ENCODE results near the gene SLC9A8.
A peak's percentile ranks its signal among the peaks of the same experiment; 100 is the strongest.

Gene SLC9A8

DNA sequence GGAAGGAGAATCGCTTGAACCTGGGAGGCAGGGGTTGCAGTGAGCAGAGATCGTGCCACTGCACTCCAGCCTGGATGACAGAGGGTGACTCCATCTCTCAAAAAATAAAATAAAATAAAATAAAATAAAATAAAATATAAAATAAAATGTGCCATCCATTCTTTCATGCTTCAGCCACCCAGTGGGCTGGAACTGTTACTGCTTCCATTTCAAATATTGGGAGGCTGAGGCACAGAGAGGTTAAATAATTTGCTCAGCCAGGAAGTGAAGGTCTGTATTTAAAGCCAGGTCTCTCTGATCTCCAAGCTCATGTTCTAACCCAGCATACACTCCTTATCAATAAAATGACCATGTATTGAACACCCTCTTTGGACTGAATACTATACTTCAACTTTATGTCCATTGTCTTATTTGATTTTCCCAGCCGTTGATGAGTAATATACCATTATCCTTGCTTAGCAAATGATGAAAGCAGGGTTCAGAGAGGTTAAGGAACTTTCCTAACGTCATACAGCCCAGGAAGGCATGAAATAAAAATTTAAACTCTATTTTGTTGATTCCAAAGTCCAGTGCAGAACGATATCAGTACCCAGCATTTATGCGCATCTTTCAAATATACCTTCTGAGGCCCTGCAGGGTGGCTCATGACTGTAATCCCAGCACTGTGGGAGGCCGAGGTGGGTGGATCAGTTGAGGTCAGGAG lies 25.8 kb upstream of the SLC9A8 start:
- TF ChIP-seq, protein P1, sequence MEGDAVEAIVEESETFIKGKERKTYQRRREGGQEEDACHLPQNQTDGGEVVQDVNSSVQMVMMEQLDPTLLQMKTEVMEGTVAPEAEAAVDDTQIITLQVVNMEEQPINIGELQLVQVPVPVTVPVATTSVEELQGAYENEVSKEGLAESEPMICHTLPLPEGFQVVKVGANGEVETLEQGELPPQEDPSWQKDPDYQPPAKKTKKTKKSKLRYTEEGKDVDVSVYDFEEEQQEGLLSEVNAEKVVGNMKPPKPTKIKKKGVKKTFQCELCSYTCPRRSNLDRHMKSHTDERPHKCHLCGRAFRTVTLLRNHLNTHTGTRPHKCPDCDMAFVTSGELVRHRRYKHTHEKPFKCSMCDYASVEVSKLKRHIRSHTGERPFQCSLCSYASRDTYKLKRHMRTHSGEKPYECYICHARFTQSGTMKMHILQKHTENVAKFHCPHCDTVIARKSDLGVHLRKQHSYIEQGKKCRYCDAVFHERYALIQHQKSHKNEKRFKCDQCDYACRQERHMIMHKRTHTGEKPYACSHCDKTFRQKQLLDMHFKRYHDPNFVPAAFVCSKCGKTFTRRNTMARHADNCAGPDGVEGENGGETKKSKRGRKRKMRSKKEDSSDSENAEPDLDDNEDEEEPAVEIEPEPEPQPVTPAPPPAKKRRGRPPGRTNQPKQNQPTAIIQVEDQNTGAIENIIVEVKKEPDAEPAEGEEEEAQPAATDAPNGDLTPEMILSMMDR (conservative IDR thresholded peaks at IDR 0.05; ENCODE audit: low read depth, low read length) = peak; percentile 45
- Histone ChIP-seq H3K4me2 (peak overlapping the region; percentile 79), H4K20me1 (ENCODE audit: insufficient read depth) (no peaks in the 10 kb centered on the region), H3K27ac (no peak overlapping the region; the same call in 1 of the 2 replicates), H2AFZ (ENCODE audit: low read depth) (peak overlapping the region; percentile 51; the same call in 1 of the 2 replicates), H3K4me1 (ENCODE audit: low read depth, poor library complexity, severe bottlenecking) (peaks cover 35% of the 10 kb centered on the region), H3K27me3 (ENCODE audit: insufficient read depth, low read depth) (peaks cover 16% of the 10 kb centered on the region; the same call in 1 of the 2 replicates), H3K79me2 (ENCODE audit: insufficient read depth, low read depth) (no peaks in the 10 kb centered on the region), H3K36me3 (ENCODE audit: insufficient read depth) (no peaks in the 10 kb centered on the region), H3K4me3 (IDR thresholded peaks at IDR 0.05; ENCODE audit: insufficient read depth, low read depth, low read length) (no peak overlapping the region), H3K9ac (no peak overlapping the region; the same call in 1 of the 2 replicates)

DNA sequence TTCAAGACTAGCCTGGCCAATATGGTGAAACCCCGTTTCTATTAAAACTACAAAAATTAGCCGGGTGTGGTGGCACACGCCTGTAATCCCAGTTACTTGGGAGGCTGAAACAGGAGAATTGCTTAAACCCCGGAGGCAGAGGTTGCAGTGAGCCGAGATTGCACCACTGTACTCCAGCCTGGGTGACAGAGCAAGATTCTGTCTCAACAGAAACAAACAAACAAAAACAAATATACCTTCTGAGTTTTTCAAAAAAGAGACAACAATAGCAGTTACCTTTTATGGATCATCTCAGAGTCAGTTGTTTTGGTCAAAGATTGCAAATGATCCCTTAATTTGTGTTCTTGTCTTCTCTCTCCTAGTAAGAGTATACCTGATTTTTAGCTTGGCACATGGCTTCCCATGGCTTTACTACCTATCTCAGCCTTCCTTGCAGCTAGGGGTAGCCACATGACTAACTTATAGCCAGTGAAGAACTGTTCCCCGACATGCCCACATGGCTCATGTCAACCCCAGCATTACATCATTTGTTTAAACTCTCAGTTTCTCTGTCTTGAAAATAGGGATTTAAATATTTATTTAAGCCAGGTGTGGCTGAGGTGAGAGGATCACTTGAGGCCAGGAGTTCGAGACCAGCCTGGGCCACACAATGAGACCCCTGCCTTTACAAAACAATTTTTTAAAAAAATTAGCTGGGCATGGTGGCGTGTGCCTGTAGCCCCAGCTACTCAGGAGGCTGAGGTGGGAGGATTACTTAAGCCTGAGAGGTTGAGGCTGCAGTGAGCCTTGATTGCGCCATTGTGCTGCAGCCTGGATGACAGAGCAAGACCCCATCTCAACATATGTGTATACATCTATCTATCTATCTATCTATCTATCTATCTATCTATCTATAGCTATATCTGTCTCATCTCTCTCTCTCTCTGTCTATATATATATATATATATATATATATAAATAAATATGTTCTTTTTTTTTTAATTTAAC lies 25.0 kb upstream of the SLC9A8 start:
- Histone ChIP-seq H3K4me3 (IDR thresholded peaks at IDR 0.05; ENCODE audit: insufficient read depth, low read depth, low read length) (no peak overlapping the region), H3K4me2 (peak overlapping the region; percentile 79), H3K36me3 (ENCODE audit: insufficient read depth) (no peaks in the 10 kb centered on the region), H2AFZ (ENCODE audit: low read depth) (no peak overlapping the region), H3K27ac (no peak overlapping the region), H3K4me1 (ENCODE audit: low read depth, poor library complexity, severe bottlenecking) (peaks cover 35% of the 10 kb centered on the region), H3K79me2 (ENCODE audit: insufficient read depth, low read depth) (no peaks in the 10 kb centered on the region), H3K9ac (no peak overlapping the region), H4K20me1 (ENCODE audit: insufficient read depth) (no peaks in the 10 kb centered on the region), H3K27me3 (ENCODE audit: insufficient read depth, low read depth) (peaks cover 16% of the 10 kb centered on the region; the same call in 1 of the 2 replicates)
- TF ChIP-seq, protein P1 (conservative IDR thresholded peaks at IDR 0.05; ENCODE audit: low read depth, low read length) = no peak

DNA sequence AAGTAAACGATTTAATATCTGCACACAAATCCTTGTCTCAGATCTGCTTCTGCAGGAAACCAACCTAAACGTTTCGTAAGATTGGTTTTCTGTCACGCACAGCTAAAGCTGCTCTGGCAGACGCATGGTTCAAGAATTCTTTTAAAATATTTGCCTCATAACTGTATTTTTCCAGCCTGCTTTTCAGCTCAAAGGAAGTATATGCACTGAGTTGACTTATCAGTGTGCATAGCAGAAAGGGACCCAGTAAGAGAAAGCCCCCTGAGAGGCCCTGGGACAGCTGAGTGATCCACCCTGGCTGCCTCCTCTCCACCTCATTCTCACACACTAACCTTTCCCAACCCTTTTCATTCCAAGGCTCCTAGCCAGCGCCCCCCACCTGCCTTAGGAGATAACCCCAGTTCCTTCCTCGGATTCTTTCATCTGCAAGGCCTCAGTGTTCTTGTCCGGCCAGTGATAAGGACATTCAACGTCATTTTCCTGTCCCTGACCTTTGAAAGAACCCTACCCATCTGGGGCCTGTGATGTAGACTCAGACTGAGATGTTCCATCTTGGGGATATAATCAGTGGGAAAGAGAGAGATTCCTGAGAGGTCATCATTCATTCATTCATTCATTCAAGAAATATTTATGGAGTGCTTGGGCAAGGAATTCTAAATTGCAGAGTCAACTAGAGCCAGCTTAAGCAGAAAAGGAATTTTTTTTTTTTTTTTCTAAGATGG lies 22.4 kb upstream of the SLC9A8 start:
- Histone ChIP-seq H3K4me1 (ENCODE audit: low read depth, poor library complexity, severe bottlenecking) (peaks cover 36% of the 10 kb centered on the region), H3K9ac (no peak overlapping the region), H4K20me1 (ENCODE audit: insufficient read depth) (no peaks in the 10 kb centered on the region), H3K4me2 (no peak overlapping the region), H3K27ac (no peak overlapping the region), H2AFZ (ENCODE audit: low read depth) (no peak overlapping the region), H3K79me2 (ENCODE audit: insufficient read depth, low read depth) (no peaks in the 10 kb centered on the region), H3K27me3 (ENCODE audit: insufficient read depth, low read depth) (peaks cover 16% of the 10 kb centered on the region; the same call in 1 of the 2 replicates), H3K4me3 (IDR thresholded peaks at IDR 0.05; ENCODE audit: insufficient read depth, low read depth, low read length) (no peak overlapping the region), H3K36me3 (ENCODE audit: insufficient read depth) (no peaks in the 10 kb centered on the region)
- TF ChIP-seq, protein P1 (conservative IDR thresholded peaks at IDR 0.05; ENCODE audit: low read depth, low read length) = no peak

DNA sequence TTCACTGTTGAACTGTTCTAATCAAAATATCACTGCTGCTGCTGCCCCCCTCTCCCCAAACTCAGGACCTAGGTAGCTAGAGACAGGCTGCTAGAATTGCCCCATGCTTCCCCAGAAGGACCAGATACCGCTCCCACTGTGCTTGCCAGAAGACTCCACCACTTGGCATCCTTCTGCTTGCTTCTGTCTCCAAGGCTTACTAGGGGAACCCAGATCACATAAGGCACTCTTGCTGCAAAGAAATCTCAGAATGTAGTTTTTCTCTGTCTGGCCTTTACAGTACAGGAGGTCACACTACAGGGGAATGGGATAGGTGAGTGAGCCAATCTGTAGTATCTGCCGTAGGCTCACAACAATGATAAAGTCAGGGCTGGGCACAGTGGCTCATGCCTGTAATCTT lies 21.5 kb upstream of the SLC9A8 start:
- Histone ChIP-seq H2AFZ (ENCODE audit: low read depth) (no peak overlapping the region), H3K79me2 (ENCODE audit: insufficient read depth, low read depth) (no peaks in the 10 kb centered on the region), H4K20me1 (ENCODE audit: insufficient read depth) (no peaks in the 10 kb centered on the region), H3K27ac (no peak overlapping the region), H3K4me1 (ENCODE audit: low read depth, poor library complexity, severe bottlenecking) (peaks cover 26% of the 10 kb centered on the region), H3K36me3 (ENCODE audit: insufficient read depth) (no peaks in the 10 kb centered on the region), H3K9ac (no peak overlapping the region), H3K4me2 (no peak overlapping the region), H3K4me3 (IDR thresholded peaks at IDR 0.05; ENCODE audit: insufficient read depth, low read depth, low read length) (no peak overlapping the region), H3K27me3 (ENCODE audit: insufficient read depth, low read depth) (peaks cover 16% of the 10 kb centered on the region; the same call in 1 of the 2 replicates)
- TF ChIP-seq, protein P1 (conservative IDR thresholded peaks at IDR 0.05; ENCODE audit: low read depth, low read length) = no peak
